HG03159 (cell line): ENCODE measurements around the gene PEX14.

Experiments used
- ATAC-seq: cut with Tn5 transposase; IDR thresholded peaks from one replicate; pipeline ENCODE4 v1.9.1; 2021; ENCODE audit warnings: mild to moderate bottlenecking, moderate library complexity; ENCODE audit not compliant: unreplicated experiment

Gene PEX14

GRCh38 chr1:10586125-10586524, 111.4 kb downstream of the PEX14 start:
- ATAC-seq = no peak

DNA sequence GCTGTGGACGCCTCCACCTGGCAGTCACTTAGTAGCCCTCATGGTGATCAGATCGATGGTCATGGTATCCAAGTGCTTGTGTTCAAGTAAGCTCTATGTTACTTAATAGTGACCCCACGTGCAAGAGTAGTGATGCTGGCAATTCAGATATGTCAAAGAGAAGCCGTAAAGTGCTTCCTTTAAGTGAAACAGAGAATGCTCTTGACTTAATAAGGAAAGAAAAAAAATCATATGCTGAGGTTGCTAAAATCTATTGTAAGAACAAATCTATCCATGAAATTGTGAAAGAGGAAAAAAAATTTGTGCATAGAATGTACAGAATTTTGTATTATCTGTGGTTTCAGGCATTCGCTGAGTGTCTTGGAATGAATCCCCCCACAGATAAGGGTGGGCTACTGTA, 113.9 kb downstream of the PEX14 start:
- ATAC-seq = no peak

DNA sequence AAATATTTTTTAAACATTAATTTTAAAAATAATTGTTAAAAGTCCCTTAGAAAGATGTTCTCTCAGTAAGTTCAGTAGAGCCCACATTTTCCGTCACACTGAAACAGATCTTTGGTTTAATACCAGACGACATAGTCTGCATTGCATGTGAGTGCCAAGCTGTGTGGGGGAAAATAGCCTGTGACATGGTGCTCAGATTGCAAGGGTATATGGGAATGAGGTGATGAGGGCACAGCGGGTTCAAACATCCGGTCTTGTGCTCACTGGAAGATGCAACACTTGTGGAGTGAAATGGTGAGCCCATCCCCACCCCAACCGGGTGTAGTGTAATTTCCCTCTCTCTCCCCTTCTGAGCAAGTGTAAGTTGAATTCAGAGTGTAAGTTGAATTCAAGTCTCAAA, 114.3 kb downstream of the PEX14 start:
- ATAC-seq = no peak

DNA sequence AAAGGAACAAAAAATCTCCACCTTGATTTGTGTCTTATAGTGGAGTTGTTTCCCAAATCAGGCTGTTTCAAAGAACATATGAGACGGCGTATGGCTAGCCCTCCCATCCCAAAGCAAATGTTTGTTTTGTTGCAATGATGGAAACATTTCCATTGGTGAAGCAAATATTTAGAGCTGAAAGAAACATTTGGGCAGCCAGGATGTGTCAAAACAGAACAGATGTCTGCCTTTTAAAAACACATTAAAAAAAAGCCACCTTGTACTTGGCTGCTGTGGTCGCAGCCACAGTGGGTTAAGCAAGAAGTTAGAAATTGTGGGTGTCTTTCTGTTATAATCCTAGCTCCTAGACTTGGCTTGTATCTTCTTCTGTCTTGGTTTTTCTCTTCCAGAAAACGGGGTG, 116.3 kb downstream of the PEX14 start:
- ATAC-seq = no peak

GRCh38 chr1:10592373-10592772, 117.6 kb downstream of the PEX14 start:
- no peak for ATAC-seq

- no peak for ATAC-seq
These were observed 119.0 kb downstream of the PEX14 start for GRCh38 chr1:10593750-10594149.

- ATAC-seq = no peak
These were observed 120.0 kb downstream of the PEX14 start for GRCh38 chr1:10594595-10595223.

- no peak for ATAC-seq
These were observed 122.0 kb downstream of the PEX14 start for GRCh38 chr1:10596780-10597179.

GRCh38 chr1:10597492-10598388, 123.0 kb downstream of the PEX14 start:
- no peak for ATAC-seq

DNA sequence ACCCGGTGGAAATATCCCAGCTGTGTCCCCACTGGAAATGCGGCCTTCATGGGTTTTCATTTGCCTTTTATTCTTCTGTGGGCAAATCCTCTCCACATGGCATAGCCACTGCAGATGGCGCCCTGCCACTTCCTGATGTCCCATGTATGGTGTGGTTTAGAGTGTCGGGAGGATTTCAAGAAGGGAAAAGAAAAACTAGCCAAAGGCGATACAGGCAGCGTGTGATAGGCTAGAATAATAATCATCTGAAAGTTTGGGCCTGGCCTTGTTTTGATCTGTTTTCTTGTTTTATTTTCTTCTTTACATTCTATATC, 123.6 kb downstream of the PEX14 start:
- no peak for ATAC-seq

- ATAC-seq = no peak
These were observed 124.6 kb downstream of the PEX14 start for GRCh38 chr1:10599194-10599861.

GRCh38 chr1:10601342-10602070, 126.8 kb downstream of the PEX14 start:
- ATAC-seq = no peak

DNA sequence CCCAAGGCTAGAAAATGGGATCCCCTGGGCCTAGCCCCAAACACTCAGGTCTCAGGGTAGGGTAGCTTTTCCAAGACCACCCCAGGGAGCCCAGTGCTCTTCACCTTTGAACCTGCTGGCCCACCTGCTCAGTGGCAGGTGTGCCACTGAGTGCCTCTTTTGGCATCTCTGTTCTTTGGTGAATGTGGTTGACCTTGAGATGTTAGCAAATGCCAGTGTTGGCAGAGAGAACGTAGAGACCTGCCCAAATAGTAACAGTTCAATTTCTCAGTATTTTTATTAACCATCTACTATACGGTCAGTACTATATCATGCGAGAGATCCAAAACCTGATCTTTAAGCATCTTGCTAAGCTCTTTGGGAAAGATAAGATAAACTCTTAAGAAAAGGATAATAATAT, 128.2 kb downstream of the PEX14 start:
- ATAC-seq = no peak

DNA sequence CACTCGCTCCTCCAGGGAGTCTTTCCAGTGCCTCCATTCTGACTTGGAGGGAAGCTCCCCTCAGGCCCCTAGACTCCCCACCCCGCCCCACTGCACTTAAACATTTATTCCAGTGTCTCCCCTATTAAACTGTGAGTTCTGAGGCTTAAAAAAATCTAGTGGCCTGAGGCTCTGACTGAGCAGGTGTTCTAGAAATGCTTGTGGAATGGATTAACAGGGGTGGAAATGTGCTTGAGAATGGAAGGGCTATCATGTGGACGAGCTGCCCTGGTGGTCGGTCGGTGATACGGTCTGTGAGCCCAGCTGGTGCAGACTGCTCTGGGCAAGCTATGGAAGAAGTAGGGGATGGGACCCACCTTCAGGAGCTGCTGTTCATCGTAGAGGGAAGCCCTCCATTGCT, 130.2 kb downstream of the PEX14 start:
- no peak for ATAC-seq

- no peak for ATAC-seq
These were observed 131.3 kb downstream of the PEX14 start for GRCh38 chr1:10606064-10606463.

GRCh38 chr1:10607228-10607627, 132.5 kb downstream of the PEX14 start:
- ATAC-seq = no peak

GRCh38 chr1:10608690-10609089, 133.9 kb downstream of the PEX14 start:
- ATAC-seq = no peak

DNA sequence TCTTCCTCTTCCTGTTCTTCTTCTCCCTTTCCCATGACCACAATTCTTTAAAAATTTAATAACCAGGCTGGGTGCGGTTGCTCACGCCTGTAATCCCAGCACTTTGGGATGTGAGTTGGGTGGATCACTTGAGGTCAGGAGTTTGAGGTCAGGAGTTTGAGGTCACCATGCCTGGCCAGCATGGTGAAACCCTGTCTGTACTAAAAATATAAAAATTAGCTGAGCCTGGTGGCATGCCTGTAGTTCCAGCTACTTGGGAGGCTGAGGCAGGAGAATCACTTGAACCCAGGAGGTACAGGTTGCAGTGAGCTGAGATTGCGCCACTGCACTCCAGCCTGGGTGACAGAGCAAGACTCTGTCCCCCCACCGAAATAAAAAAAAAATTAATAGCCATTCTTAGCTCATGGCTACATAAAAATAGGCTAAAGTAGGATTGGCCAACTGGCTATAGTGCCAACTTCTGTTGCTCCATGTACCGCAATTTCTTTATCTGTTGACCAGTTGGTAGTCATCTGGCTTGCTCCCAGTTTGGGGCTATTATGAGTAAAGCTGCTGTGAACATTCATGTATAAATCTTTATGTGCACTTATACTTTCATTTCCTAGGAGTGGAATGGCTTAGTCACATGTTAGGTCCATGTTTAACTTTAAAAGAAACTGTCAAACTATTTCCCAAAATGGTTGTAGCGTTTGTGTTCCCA, 136.3 kb downstream of the PEX14 start:
- ATAC-seq = no peak

DNA sequence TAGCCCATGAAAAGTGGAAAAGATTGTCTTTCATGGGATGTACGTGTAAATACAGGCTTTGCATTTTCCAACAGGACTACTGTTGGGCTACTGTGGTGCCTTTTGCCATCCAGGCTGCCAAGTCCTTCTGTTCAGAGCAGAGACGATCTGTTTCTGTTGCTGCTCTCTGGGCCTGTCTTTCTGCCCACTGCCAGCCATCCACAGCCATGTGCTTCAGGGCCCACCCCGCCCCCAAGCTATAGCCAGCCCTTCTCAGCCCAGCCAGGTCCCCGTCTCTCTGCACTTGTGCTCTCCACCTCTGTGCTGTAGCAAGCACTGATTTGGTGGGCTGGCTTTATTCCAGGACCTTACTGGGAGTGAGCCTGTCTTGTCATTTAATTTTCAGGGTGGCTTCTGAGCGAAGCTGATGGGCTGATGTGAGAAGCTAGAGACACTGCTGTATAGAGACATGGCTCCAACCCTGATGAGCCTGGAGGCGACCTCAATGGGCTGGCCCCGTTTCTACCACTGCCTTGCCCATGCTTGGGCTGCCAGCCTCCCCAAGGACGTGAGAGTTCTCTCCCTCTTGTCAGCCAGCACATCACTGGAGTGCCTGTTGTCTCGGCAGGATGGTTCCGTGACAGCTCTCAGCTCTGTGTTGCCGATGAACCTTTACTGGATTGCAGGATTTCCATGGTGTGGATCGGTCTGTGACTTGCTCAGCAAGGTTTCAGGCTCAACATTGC, 137.8 kb downstream of the PEX14 start:
- no peak for ATAC-seq

DNA sequence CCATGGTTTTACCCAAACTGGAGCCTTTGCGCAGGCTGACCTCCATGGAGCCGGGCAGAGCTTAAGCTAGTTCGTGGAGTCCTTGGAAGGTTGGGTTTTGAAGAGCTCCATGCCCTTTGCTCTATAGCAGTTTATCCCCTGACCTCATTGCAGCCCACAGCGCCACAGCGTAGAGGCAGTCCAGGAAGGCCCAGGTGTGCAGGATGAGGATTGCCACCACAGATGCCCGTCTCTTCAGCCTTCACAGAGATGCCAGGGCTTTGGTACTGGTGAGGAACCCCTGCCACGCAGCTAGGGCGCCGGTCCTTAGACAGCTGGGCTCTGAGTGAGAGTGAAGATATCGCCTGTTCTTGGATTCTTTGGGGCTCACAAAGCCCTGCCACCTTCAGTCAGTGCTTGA, 138.6 kb downstream of the PEX14 start:
- ATAC-seq = no peak
